Testis (tissue), 2 donors: ENCODE results near the gene TMED5.

Experiments used
- POLR2A ChIP-seq: fragments of 450-650 bp; IDR thresholded peaks from one replicate; pipeline ENCODE4 v1.6.1; 2017; ENCODE audit warnings: antibody characterized with exemption, mild to moderate bottlenecking, moderate library complexity
- TF ChIP-seq, protein P1 (sequence below), 3 experiments: fragments of 450-650 bp in 2 of 3; fragments of 200-600 bp in 1 of 3; sonication (generic) in 1 of 3; IDR thresholded peaks; one replicate each; pipeline ENCODE4 v1.5.1; 2016 to 2019; ENCODE audit warnings: antibody characterized with exemption in 3 of 3, mild to moderate bottlenecking in 2 of 3, moderate library complexity in 1 of 3

DNA sequence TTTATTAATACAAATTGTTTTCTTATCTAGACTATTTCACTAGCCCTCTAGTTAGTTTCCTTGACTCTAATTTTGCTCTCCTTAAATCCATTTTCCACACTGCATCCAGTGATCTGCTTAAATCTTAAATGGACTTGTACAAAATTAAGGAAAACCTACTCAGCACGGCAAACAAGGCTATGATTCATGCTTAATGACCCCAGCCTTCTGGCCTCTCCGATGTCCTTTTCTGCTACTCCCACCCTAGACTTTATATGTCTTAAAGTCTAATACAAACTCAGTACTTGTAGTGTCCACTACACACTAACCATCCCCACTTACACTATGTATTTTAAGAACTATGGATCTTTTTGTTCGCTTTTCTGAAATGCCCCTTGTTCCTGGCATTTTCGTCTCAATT, 2.2 kb downstream of the TMED5 start:
- TF ChIP-seq, protein P1, sequence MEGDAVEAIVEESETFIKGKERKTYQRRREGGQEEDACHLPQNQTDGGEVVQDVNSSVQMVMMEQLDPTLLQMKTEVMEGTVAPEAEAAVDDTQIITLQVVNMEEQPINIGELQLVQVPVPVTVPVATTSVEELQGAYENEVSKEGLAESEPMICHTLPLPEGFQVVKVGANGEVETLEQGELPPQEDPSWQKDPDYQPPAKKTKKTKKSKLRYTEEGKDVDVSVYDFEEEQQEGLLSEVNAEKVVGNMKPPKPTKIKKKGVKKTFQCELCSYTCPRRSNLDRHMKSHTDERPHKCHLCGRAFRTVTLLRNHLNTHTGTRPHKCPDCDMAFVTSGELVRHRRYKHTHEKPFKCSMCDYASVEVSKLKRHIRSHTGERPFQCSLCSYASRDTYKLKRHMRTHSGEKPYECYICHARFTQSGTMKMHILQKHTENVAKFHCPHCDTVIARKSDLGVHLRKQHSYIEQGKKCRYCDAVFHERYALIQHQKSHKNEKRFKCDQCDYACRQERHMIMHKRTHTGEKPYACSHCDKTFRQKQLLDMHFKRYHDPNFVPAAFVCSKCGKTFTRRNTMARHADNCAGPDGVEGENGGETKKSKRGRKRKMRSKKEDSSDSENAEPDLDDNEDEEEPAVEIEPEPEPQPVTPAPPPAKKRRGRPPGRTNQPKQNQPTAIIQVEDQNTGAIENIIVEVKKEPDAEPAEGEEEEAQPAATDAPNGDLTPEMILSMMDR (IDR thresholded peaks at IDR 0.05), result no peak
- TF ChIP-seq POLR2A, result no peak
